ENCODE results near the gene CES5A. TPM values are rescaled to one million over a fixed set of nuclear protein-coding genes. Genes with fewer than 3 reads are reported as not detected.

The CES5A gene
- total RNA-seq = 1.3 TPM

GRCh38 chr16:55875273-55875672 is at the start of gene CES5A:
TSS of gene CES5A (minus strand) at chr16:55875373. CDS start at chr16:55875221, 152 bp downstream.

GRCh38 chr16:55832773-55833691 is 42.1 kb downstream of the CES5A start, which contains the start of gene CES1:
TSS of gene CES1 (minus strand) at chr16:55833096. CDS start at chr16:55833055, 41 bp downstream.

Other genes starting within 250 kb of the CES5A start
- not detected for gene SLC6A2, start 219.4 kb downstream of the CES5A start, total RNA-seq
- gene CES1, start 42.3 kb downstream of the CES5A start, total RNA-seq = 0.63 TPM

Measured in parietal lobe (tissue), 1 donor.